ENCODE data around the gene HSD3B7. TPM values are rescaled to one million over a fixed set of nuclear protein-coding genes. Genes with fewer than 3 reads are reported as not detected.
"Not testable (repeated sequence)": the region's sequence is repeated elsewhere in the genome, so short reads cannot be mapped to it uniquely, and the experiment has no call there.

HSD3B7 gene
- total RNA-seq, 4 donors from 2014 or later = 12.4 to 29.8 (median 19.0) TPM

DNA sequence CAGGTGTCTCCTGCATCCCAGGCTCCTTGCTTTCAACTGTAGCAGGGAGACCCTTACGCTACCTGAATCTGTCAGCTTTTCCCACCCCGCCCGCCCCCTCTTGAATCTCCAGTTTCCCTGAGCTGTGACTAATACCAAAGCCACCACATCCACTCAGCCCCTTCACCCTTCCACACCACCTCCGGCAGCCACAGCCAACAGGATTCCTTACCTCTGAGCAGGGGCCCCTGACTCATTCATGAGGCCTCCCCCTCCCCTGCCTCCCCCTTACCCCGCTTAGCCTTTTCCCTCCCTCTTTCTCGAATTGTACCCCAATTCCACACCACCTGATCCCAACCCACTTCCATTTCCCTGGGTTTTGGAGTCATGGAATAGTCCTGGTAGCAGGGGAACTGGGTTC is 23.1 kb downstream of the HSD3B7 start:
- TF ChIP-seq CTCF (IDR thresholded peaks at IDR 0.05) = no peak
- no peak for TF ChIP-seq POLR2A (IDR thresholded peaks at IDR 0.05)
- intact Hi-C loops (cut with DNase I; ENCODE audit: low total_unique reads) = no loop called here
- no peak overlapping the region for H3K4me3 ChIP-seq (ENCODE audit: low read depth, poor library complexity, severe bottlenecking)
- no peak for DNase-seq (ENCODE audit: low spot score in 2 of 2)
- WGBS, 2 donors = 72 to 77% methylated on average over 6 of the region's 6 CpGs

- DNase-seq (ENCODE audit: low spot score in 2 of 2) = no peak
- no peak overlapping the region for H3K4me3 ChIP-seq (ENCODE audit: low read depth, poor library complexity, severe bottlenecking)
- TF ChIP-seq CTCF (IDR thresholded peaks at IDR 0.05) (no peak), POLR2A (IDR thresholded peaks at IDR 0.05) (no peak)
- 75 to 90% methylated on average over 5 of the region's 5 CpGs for WGBS, 2 donors
- intact Hi-C loops (cut with DNase I; ENCODE audit: low total_unique reads) = no loop called here
Observed at GRCh38 chr16:31008551-31008950, 23.5 kb downstream of the HSD3B7 start.

DNA sequence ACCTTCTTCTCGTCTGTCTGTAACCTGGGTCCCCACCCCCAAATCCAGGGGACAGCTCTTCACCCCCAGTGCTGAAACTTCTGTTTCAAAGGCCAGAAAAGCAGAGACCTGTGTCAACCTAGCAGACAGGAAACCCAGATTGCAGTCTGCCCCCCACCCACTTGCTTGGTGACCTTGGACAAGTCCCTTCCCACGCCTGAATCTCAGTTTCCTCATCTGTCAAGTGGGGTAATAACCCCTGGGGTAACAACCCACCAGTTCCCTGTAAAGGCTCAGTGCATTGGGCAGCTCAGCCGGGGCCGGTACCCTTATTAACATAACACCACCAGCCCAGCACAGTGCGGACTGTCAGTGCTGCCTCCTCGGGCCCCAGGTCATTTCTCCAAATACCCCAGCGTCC is 24.1 kb downstream of the HSD3B7 start:
- intact Hi-C loops (cut with DNase I; ENCODE audit: low total_unique reads) = no loop called here
- TF ChIP-seq CTCF (IDR thresholded peaks at IDR 0.05) = no peak
- TF ChIP-seq POLR2A (IDR thresholded peaks at IDR 0.05) = no peak
- H3K4me3 ChIP-seq (ENCODE audit: low read depth, poor library complexity, severe bottlenecking) = no peak overlapping the region
- 90% methylated on average over 7 of the region's 7 CpGs for WGBS, 2 donors
- no peak for DNase-seq (ENCODE audit: low spot score in 2 of 2)

- intact Hi-C loops (cut with DNase I; ENCODE audit: low total_unique reads) = no loop called here
- TF ChIP-seq POLR2A (IDR thresholded peaks at IDR 0.05) = no peak
- TF ChIP-seq CTCF (IDR thresholded peaks at IDR 0.05) = no peak
- no peak overlapping the region for H3K4me3 ChIP-seq (ENCODE audit: low read depth, poor library complexity, severe bottlenecking)
- 15 to 31% methylated on average over 18 to 35 of the region's 36 CpGs for WGBS, 2 donors
- DNase-seq (ENCODE audit: low spot score in 2 of 2) = peak in 1 of 2 donors; percentile 80
Observed at GRCh38 chr16:31009894-31010584, 25.0 kb downstream of the HSD3B7 start.

DNA sequence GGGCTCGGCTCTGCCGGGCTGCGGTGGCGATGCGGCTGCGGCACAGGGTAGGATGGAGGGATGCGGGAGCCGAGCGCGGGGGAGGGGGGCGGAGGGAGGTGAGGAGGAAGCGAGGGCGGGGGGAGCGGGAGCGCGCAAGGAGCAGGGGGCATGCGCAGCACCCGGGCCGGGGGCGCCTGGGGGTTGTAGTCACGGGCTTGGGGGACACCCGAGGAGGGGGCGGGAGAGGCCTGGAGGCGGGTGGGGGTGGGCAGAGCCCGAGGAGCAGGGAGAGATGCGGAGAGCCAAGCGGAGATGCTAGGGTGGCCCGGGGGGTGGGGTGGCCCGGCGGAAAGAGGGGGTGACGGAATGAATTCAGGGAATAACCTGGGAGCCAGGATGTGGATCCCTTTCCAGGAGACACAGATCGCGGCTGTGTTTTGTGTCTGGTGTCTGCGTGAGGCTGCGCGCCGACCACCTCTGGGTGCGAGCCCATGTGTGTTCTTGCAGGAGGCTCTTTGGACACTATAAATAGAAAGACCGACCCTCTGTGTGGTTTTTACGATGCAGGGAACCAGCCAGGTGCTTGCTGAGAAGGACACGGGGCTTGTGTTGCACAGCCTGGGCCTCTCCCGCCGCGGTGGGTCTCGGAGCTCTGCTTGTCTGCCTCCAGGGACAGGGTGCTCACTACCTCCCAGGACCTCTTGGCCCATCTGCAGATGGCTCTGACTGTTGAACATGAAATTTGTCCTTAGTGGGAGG is 25.7 kb downstream of the HSD3B7 start, which contains the start of gene STX1B:
TSS of gene STX1B (minus strand) at position 54 of the 741 bp plus-strand sequence. CDS start 242 bp downstream, outside the sequence.
- TF ChIP-seq CTCF (IDR thresholded peaks at IDR 0.05) = no peak
- no peak for TF ChIP-seq POLR2A (IDR thresholded peaks at IDR 0.05)
- DNase-seq (ENCODE audit: low spot score in 2 of 2) = peak in 1 of 2 donors; percentile 83
- no peak within 1 kb of the TSS for H3K4me3 ChIP-seq (ENCODE audit: low read depth, poor library complexity, severe bottlenecking)
- 16 to 18% methylated on average over 24 to 26 of the region's 45 CpGs for whole genome bisulfite sequencing, 2 donors
- intact Hi-C loops (cut with DNase I; ENCODE audit: low total_unique reads) = no loop called here

DNA sequence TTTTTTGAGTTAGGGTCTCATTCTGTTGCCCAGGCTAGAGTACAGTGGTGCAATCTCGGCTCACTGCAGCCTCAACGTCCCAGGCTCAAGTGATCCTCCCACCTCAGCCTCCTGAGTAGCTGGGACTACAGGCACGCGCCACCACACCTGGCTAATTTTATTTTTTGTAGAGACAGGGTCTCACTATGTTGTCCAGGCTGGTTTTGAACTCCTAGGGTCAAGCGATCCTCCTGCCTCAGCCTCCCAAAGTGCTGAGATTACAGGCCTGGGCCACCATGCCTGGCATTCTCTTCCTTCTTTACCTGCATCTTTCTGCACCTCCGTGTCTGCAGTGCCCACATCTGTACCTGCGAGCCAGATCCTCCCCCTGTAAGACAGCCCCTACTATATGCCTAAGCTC is 26.8 kb downstream of the HSD3B7 start:
- DNase-seq (ENCODE audit: low spot score in 2 of 2); intact Hi-C loops (cut with DNase I; ENCODE audit: low total_unique reads); H3K4me3 ChIP-seq (ENCODE audit: low read depth, poor library complexity, severe bottlenecking): not testable (repeated sequence)
- WGBS, 2 donors = 84 to 94% methylated on average over 7 of the region's 7 CpGs

DNA sequence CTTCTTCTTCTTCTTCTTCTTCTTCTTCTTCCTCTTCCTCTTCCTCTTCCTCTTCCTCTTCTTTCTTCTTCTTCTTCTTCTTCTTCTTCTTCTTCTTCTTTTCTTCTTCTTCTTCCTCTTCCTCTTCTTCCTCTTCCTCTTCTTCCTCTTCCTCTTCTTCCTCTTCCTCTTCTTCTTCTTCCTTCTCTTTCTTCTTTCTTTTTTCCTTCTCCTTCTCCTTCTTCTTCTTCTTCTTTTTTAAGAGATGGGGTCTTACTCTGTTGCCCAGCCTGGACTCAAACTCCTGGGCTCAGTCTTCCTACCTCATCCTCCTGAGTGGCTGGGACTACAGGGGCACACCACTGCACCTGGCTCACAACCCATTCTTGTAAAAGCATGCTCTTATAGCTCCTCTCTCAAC is 28.3 kb downstream of the HSD3B7 start:
- DNase-seq (ENCODE audit: low spot score in 2 of 2); intact Hi-C loops (cut with DNase I; ENCODE audit: low total_unique reads); H3K4me3 ChIP-seq (ENCODE audit: low read depth, poor library complexity, severe bottlenecking): not testable (repeated sequence)
